ENCODE results near the gene MARK1.

DNA sequence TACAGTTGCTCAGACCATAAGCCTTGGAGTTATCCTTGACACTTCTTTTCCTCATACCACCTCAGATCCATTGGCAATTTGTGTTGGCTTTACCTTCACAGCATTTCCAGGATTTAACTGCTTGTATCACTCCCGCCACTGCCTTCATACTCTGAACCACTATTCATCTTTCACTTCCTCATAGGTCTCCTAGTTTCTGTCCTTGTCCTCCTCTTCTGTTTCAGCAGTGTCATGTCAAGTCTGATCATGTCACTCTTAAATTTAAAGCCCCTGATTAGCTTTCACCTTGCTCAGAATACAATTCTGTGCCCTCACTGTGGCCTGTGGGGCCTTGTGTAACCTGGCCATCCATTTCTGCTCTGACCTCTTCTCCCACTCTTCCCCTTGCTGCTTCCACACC lies 127.6 kb downstream of the MARK1 start:
- no peak for TF ChIP-seq CTCF (IDR thresholded peaks at IDR 0.05)
- no peak for TF ChIP-seq POLR2A (IDR thresholded peaks at IDR 0.05)

Measured in heart left ventricle (tissue), 13 donors.